Prostate gland (tissue), 2 donors: ENCODE data around the gene PAF1. TPM values are rescaled to one million over a fixed set of nuclear protein-coding genes. Genes with fewer than 3 reads are reported as not detected.

Experiments used
- DNase-seq: peaks from one replicate; pipeline ENCODE4 v3.0.0-alpha.2; 2019; ENCODE audit warnings: low spot score
- H3K27ac ChIP-seq, 2 donors: fragments of 200-600 bp; sonication (generic); 2 replicates each; pipeline ENCODE4 v1.5.1; 2017 to 2019
- H3K27me3 ChIP-seq: fragments of 200-600 bp; sonication (generic); replicated peaks from 2 replicates; pipeline ENCODE4 v1.5.1; 2019; ENCODE audit not compliant: insufficient read depth
- H3K36me3 ChIP-seq, 2 donors: fragments of 200-600 bp; sonication (generic); 1 replicate in 1 of 2; 2 replicates in 1 of 2; pipeline versions ENCODE4 v1.5.1 to v1.8.1; 2017 to 2019
- H3K4me1 ChIP-seq: fragments of 200-600 bp; sonication (generic); replicated peaks from 2 replicates; pipeline ENCODE4 v1.5.1; 2019
- H3K4me3 ChIP-seq, 2 donors: fragments of 200-600 bp; sonication (generic); 2 replicates each; pipeline ENCODE4 v1.5.1; 2017 to 2019
- H3K9me3 ChIP-seq: fragments of 200-600 bp; sonication (generic); 2 replicates; pipeline ENCODE4 v1.5.1; 2017
- CTCF ChIP-seq, 4 experiments: fragments of 200-600 bp in 2 of 4; fragments of 450-650 bp in 2 of 4; sonication (generic) in 2 of 4; IDR thresholded peaks; 1 replicate in 3 of 4; 2 replicates in 1 of 4; pipeline ENCODE4 v1.5.1; 2016 to 2019; ENCODE audit warnings: antibody characterized with exemption in 4 of 4, mild to moderate bottlenecking in 2 of 4, moderate library complexity in 2 of 4
- POLR2A ChIP-seq: fragments of 450-650 bp; IDR thresholded peaks from one replicate; pipeline ENCODE4 v1.6.1; 2016; ENCODE audit warnings: antibody characterized with exemption, mild to moderate bottlenecking
- POLR2AphosphoS5 ChIP-seq: sonication (generic); formaldehyde crosslinking; IDR thresholded peaks from one replicate; pipeline ENCODE4 v1.6.1; 2017; ENCODE audit warnings: antibody characterized with exemption
- WGBS: methylation state at CpG from one replicate; pipeline ENCODE4 v1.1.5; 2018; 5-methylcytosine and 5-hydroxymethylcytosine counted together
- intact Hi-C: fragments of 100-400 bp; cut with DNase I; formaldehyde crosslinking; loops from one replicate; pipeline ENCODE4 v1.14.2; 2022
- total RNA-seq, 2 donors: library from RNA; depleted of rRNA; stranded (reverse); fragments of >200 nt; gene quantifications; one replicate each; pipeline ENCODE4 v1.1.0, GENCODE V29; 2016

The PAF1 gene
- total RNA-seq, 2 donors from 2014 or later, result 47.5 to 63.6 TPM

- intact Hi-C loops, result no loop called here
- Histone ChIP-seq H3K36me3 (peaks cover 10 to 18% of the 10 kb centered on the region in 2 donors), H3K4me3 (no peak overlapping the region), H3K9me3 (no peaks in the 10 kb centered on the region), H3K27me3 (no peaks in the 10 kb centered on the region), H3K27ac (no peak overlapping the region), H3K4me1 (peaks cover 10% of the 10 kb centered on the region)
- WGBS, result 79% methylated on average over 5 of the region's 5 CpGs
- TF ChIP-seq CTCF (IDR thresholded peaks at IDR 0.05) (no peak), POLR2AphosphoS5 (no peak), POLR2A (no peak)
- DNase-seq, result no peak
Measured at GRCh38 chr19:39370735-39371134, 20.2 kb downstream of the PAF1 start.

DNA sequence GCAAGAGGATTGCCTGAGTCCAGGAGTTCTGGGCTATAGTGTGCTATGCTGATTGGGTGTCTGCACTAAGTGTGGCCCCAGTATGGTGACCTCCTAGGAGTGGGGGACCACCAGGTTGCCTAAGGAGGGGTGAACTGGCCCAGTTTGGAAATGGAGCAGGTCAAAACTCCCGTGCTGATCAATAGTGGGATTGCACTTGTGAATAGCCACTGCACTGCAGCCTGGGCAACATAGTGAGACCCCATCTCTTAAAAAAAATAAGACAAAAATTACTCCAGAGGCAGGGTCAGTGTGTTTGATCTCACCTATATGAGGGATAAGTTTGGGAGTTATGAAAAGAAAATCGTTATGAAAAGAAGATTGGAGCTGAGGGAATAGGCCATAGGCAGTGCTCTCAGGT, 21.7 kb downstream of the PAF1 start:
- Histone ChIP-seq H3K9me3 (no peaks in the 10 kb centered on the region), H3K4me3 (no peak overlapping the region), H3K36me3 (peaks cover 8 to 18% of the 10 kb centered on the region in 2 donors), H3K27me3 (no peaks in the 10 kb centered on the region), H3K27ac (no peak overlapping the region), H3K4me1 (peaks cover 10% of the 10 kb centered on the region)
- intact Hi-C loops, result no loop called here
- 81% methylated on average over 2 of the region's 2 CpGs for WGBS
- no peak for DNase-seq
- TF ChIP-seq POLR2AphosphoS5 (no peak), POLR2A (no peak), CTCF (IDR thresholded peaks at IDR 0.05) (no peak)

- intact Hi-C loops, result no loop called here
- DNase-seq, result no peak
- no peaks in the 10 kb centered on the region for H3K4me1 ChIP-seq
- no peaks in the 10 kb centered on the region for H3K27me3 ChIP-seq
- 100% methylated on average over 1 of the region's 1 CpG for WGBS
- no peaks in the 10 kb centered on the region for H3K9me3 ChIP-seq
- H3K4me3 ChIP-seq, result no peak overlapping the region
- H3K27ac ChIP-seq, result no peak overlapping the region
- TF ChIP-seq POLR2A (no peak), POLR2AphosphoS5 (no peak), CTCF (IDR thresholded peaks at IDR 0.05) (no peak)
- peaks cover 12 to 15% of the 10 kb centered on the region in 2 donors for H3K36me3 ChIP-seq
Measured at GRCh38 chr19:39365531-39365930, 25.4 kb downstream of the PAF1 start.

DNA sequence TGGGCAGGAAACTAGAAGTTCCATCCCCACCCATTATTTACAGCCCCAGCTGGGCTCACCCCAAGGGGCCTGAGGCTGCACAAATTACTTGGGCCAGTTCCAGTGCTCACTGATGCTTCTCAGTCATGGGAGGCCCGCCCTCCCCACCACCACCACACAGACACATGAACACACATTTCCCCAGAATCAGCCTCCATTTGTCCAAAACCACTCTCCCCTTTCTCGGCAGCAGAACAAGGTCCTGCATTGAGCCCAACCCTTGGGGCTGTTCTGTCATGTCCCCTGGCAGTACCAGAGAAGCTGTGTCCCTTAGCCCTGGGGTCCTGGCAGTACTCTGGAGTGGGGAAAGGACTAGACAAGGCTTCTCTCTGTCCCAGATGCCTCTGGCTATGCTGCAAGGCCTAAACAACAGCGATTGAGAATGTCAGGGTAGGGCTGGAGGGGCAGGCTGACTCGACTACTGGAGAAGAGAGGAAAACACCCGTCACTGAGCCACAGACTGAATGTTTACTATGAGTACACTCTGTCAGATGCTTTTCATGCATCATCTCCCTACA, 26.9 kb downstream of the PAF1 start:
- DNase-seq, result no peak
- 78% methylated on average over 5 of the region's 5 CpGs for WGBS
- no peak for TF ChIP-seq POLR2AphosphoS5
- TF ChIP-seq POLR2A, result no peak
- no peak for TF ChIP-seq CTCF (IDR thresholded peaks at IDR 0.05)
- no peaks in the 10 kb centered on the region for H3K27me3 ChIP-seq
- H3K27ac ChIP-seq, result no peak overlapping the region
- intact Hi-C loops, result no loop called here
- H3K4me3 ChIP-seq, result no peak overlapping the region
- peaks cover 6 to 9% of the 10 kb centered on the region in 2 donors for H3K36me3 ChIP-seq
- no peaks in the 10 kb centered on the region for H3K9me3 ChIP-seq
- H3K4me1 ChIP-seq, result no peaks in the 10 kb centered on the region
